HEK293 (cell line): ENCODE measurements around the gene LRIT3.

ENCODE experiments used
- CTCF ChIP-seq: fragments of 450-650 bp; formaldehyde crosslinking; IDR thresholded peaks from 2 replicates; pipeline ENCODE4 v1.5.1; 2016; ENCODE audit warnings: missing biosample characterization, missing genetic modification characterization
- KLF10 ChIP-seq: fragments of 450-650 bp; IDR thresholded peaks from 2 replicates; pipeline ENCODE4 v1.5.1; 2018; ENCODE audit warnings: missing biosample characterization, mild to moderate bottlenecking, missing genetic modification characterization
- ZBTB44 ChIP-seq: fragments of 450-650 bp; IDR thresholded peaks from 2 replicates; pipeline ENCODE4 v1.5.1; 2018; ENCODE audit warnings: missing biosample characterization, mild to moderate bottlenecking, missing genetic modification characterization
- ZNF26 ChIP-seq: fragments of 450-650 bp; formaldehyde crosslinking; IDR thresholded peaks from 2 replicates; pipeline ENCODE4 v1.5.1; 2016; ENCODE audit warnings: missing biosample characterization, missing genetic modification characterization
- ZNF501 ChIP-seq: fragments of 450-650 bp; formaldehyde crosslinking; IDR thresholded peaks from 2 replicates; pipeline ENCODE4 v1.5.1; 2016; ENCODE audit warnings: missing biosample characterization, missing genetic modification characterization
- ZNF596 ChIP-seq: fragments of 450-650 bp; IDR thresholded peaks from 2 replicates; pipeline ENCODE4 v1.5.0; 2018; ENCODE audit warnings: missing biosample characterization, mild to moderate bottlenecking, missing genetic modification characterization, moderate library complexity
- TF ChIP-seq, protein P1 (sequence below): fragments of 450-650 bp; formaldehyde crosslinking; IDR thresholded peaks from 2 replicates; pipeline ENCODE4 v1.5.1; 2017; ENCODE audit warnings: missing biosample characterization, missing genetic modification characterization
- TF ChIP-seq, protein P2 (sequence below): fragments of 450-650 bp; formaldehyde crosslinking; conservative IDR thresholded peaks from 2 replicates; pipeline ENCODE4 v1.5.1; 2016; ENCODE audit warnings: low read depth, missing biosample characterization, missing genetic modification characterization

GRCh38 chr4:109879081-109879480 lies 31.2 kb downstream of the LRIT3 start:
- TF ChIP-seq CTCF (tag by site-specific recombination) (no peak), KLF10 (no peak), ZBTB44 (no peak), ZNF501 (no peak), ZNF26 (tag by site-specific recombination) (no peak), ZNF596 (tag by site-specific recombination) (no peak)
- TF ChIP-seq, protein P1, sequence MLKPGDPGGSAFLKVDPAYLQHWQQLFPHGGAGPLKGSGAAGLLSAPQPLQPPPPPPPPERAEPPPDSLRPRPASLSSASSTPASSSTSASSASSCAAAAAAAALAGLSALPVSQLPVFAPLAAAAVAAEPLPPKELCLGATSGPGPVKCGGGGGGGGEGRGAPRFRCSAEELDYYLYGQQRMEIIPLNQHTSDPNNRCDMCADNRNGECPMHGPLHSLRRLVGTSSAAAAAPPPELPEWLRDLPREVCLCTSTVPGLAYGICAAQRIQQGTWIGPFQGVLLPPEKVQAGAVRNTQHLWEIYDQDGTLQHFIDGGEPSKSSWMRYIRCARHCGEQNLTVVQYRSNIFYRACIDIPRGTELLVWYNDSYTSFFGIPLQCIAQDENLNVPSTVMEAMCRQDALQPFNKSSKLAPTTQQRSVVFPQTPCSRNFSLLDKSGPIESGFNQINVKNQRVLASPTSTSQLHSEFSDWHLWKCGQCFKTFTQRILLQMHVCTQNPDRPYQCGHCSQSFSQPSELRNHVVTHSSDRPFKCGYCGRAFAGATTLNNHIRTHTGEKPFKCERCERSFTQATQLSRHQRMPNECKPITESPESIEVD, result no peak
- TF ChIP-seq, protein P2, sequence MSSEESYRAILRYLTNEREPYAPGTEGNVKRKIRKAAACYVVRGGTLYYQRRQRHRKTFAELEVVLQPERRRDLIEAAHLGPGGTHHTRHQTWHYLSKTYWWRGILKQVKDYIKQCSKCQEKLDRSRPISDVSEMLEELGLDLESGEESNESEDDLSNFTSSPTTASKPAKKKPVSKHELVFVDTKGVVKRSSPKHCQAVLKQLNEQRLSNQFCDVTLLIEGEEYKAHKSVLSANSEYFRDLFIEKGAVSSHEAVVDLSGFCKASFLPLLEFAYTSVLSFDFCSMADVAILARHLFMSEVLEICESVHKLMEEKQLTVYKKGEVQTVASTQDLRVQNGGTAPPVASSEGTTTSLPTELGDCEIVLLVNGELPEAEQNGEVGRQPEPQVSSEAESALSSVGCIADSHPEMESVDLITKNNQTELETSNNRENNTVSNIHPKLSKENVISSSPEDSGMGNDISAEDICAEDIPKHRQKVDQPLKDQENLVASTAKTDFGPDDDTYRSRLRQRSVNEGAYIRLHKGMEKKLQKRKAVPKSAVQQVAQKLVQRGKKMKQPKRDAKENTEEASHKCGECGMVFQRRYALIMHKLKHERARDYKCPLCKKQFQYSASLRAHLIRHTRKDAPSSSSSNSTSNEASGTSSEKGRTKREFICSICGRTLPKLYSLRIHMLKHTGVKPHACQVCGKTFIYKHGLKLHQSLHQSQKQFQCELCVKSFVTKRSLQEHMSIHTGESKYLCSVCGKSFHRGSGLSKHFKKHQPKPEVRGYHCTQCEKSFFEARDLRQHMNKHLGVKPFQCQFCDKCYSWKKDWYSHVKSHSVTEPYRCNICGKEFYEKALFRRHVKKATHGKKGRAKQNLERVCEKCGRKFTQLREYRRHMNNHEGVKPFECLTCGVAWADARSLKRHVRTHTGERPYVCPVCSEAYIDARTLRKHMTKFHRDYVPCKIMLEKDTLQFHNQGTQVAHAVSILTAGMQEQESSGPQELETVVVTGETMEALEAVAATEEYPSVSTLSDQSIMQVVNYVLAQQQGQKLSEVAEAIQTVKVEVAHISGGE (tag by site-specific recombination), result no peak
